H1 (cell line): ENCODE data around the gene BABAM2.

ENCODE experiments used
- CHD7 ChIP-seq: fragments of 300-600 bp; sonication (generic); IDR thresholded peaks from 2 replicates; pipeline ENCODE4 v1.7.1; 2012; ENCODE audit warnings: low read length, moderate library complexity, mild to moderate bottlenecking, inconsistent platforms; ENCODE audit not compliant: insufficient replicate concordance
- CTCF ChIP-seq, 3 experiments: IDR thresholded peaks; 1 replicate in 2 of 3; 2 replicates in 1 of 3; pipeline versions ENCODE4 v1.5.1 to v1.6.1; 2011; ENCODE audit warnings: low read length in 3 of 3, mild to moderate bottlenecking in 3 of 3, inconsistent platforms in 2 of 3, low read depth in 1 of 3, moderate library complexity in 1 of 3; ENCODE audit not compliant: insufficient read depth in 1 of 3; ENCODE audit errors: control extremely low read depth in 1 of 3
- JUND ChIP-seq: IDR thresholded peaks from 2 replicates; pipeline ENCODE4 v1.6.1; 2011; ENCODE audit warnings: mild to moderate bottlenecking, improper control_type of control experiment, low read length
- MAFK ChIP-seq: IDR thresholded peaks from 2 replicates; pipeline ENCODE4 v1.6.1; 2012; ENCODE audit warnings: low read depth, mild to moderate bottlenecking, improper control_type of control experiment, low read length
- NRF1 ChIP-seq: IDR thresholded peaks from 2 replicates; pipeline ENCODE4 v1.6.1; 2011; ENCODE audit warnings: mild to moderate bottlenecking, low read depth, low read length, improper control_type of control experiment
- POLR2A ChIP-seq, 2 experiments: IDR thresholded peaks; 1 replicate in 1 of 2; 2 replicates in 1 of 2; pipeline ENCODE4 v1.6.1; 2011; ENCODE audit warnings: low read depth in 2 of 2, low read length in 2 of 2, mild to moderate bottlenecking in 2 of 2; ENCODE audit errors: control extremely low read depth in 1 of 2
- POLR2AphosphoS5 ChIP-seq: IDR thresholded peaks from 2 replicates; pipeline ENCODE4 v1.6.1; 2011; ENCODE audit warnings: low read depth, low read length

- no peak for TF ChIP-seq POLR2A (IDR thresholded peaks at IDR 0.05; ENCODE audit: control extremely low read depth in 1 of 2, low read depth in 2 of 2, low read length in 2 of 2)
- no peak for TF ChIP-seq MAFK
- TF ChIP-seq CHD7: no peak
- no peak for TF ChIP-seq CTCF (IDR thresholded peaks at IDR 0.05; ENCODE audit: control extremely low read depth in 1 of 3, insufficient read depth in 1 of 3, low read depth in 1 of 3, low read length in 3 of 3)
- no peak for TF ChIP-seq POLR2AphosphoS5
- TF ChIP-seq JUND: no peak
- no peak for TF ChIP-seq NRF1
Observed at GRCh38 chr2:27871802-27872201, 18.7 kb upstream of the BABAM2 start.
